Ishikawa (cell line): ENCODE results near the gene GIMD1.

Source experiments
- CEBPB ChIP-seq: IDR thresholded peaks from 2 replicates; pipeline ENCODE4 v1.6.1; 2012
- CREB1 ChIP-seq: IDR thresholded peaks from 2 replicates; pipeline ENCODE4 v1.6.1; 2012; ENCODE audit warnings: low read depth
- EGR1 ChIP-seq: IDR thresholded peaks from 2 replicates; pipeline ENCODE4 v1.6.1; 2012
- EP300 ChIP-seq: IDR thresholded peaks from 2 replicates; pipeline ENCODE4 v1.6.1; 2012; ENCODE audit warnings: borderline replicate concordance
- FOXM1 ChIP-seq: IDR thresholded peaks from 2 replicates; pipeline ENCODE4 v1.6.1; 2012; ENCODE audit warnings: low read depth, borderline replicate concordance
- NFIC ChIP-seq: IDR thresholded peaks from 2 replicates; pipeline ENCODE4 v1.6.1; 2012
- RAD21 ChIP-seq: IDR thresholded peaks from 2 replicates; pipeline ENCODE4 v1.6.1; 2012; ENCODE audit warnings: low read depth
- REST ChIP-seq: IDR thresholded peaks from 2 replicates; pipeline ENCODE4 v1.6.1; 2012; ENCODE audit warnings: low read depth, mild to moderate bottlenecking
- TAF1 ChIP-seq: IDR thresholded peaks from 2 replicates; pipeline ENCODE4 v1.6.1; 2012; ENCODE audit warnings: low read depth, mild to moderate bottlenecking
- TCF12 ChIP-seq: IDR thresholded peaks from 2 replicates; pipeline ENCODE4 v1.6.1; 2012; ENCODE audit warnings: low read depth
- TEAD4 ChIP-seq: IDR thresholded peaks from 2 replicates; pipeline ENCODE4 v1.6.1; 2012
- YY1 ChIP-seq: IDR thresholded peaks from 2 replicates; pipeline ENCODE4 v1.6.1; 2012; ENCODE audit warnings: low read depth
- ZBTB7A ChIP-seq: IDR thresholded peaks from 2 replicates; pipeline ENCODE4 v1.6.1; 2012; ENCODE audit warnings: low read depth
- TF ChIP-seq, protein P1 (sequence below): IDR thresholded peaks from 2 replicates; pipeline ENCODE4 v1.6.1; 2012
- TF ChIP-seq, protein P2 (sequence below): IDR thresholded peaks from 2 replicates; pipeline ENCODE4 v1.6.1; 2012

GIMD1 gene

DNA sequence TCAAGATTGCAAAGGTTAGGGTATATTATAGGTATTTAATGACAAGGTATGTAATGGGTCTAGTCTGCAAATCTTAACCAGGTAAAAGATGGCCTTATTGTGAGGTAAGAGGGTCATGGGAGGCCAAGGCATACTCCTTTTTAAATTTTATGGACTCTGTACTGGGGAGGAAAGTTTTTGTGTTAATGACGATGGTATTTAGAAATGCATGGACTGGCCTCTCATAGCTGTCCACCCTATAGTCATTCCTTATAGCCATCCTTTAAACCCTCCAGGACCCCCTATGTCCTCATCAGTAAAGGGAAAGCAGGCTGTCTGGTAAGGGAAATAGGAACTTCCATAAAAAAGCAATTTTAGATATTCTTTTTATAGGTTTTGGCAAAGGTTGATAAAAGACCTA lies 50.8 kb downstream of the GIMD1 start:
- TF ChIP-seq, protein P1, sequence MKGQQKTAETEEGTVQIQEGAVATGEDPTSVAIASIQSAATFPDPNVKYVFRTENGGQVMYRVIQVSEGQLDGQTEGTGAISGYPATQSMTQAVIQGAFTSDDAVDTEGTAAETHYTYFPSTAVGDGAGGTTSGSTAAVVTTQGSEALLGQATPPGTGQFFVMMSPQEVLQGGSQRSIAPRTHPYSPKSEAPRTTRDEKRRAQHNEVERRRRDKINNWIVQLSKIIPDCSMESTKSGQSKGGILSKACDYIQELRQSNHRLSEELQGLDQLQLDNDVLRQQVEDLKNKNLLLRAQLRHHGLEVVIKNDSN: no peak
- TF ChIP-seq TEAD4 (no peak), CEBPB (no peak), ZBTB7A (no peak), TAF1 (no peak), NFIC (no peak), EGR1 (no peak), CREB1 (no peak), YY1 (no peak), RAD21 (no peak), TCF12 (no peak), FOXM1 (no peak), EP300 (no peak), REST (no peak)
- TF ChIP-seq, protein P2, sequence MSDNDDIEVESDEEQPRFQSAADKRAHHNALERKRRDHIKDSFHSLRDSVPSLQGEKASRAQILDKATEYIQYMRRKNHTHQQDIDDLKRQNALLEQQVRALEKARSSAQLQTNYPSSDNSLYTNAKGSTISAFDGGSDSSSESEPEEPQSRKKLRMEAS: no peak

DNA sequence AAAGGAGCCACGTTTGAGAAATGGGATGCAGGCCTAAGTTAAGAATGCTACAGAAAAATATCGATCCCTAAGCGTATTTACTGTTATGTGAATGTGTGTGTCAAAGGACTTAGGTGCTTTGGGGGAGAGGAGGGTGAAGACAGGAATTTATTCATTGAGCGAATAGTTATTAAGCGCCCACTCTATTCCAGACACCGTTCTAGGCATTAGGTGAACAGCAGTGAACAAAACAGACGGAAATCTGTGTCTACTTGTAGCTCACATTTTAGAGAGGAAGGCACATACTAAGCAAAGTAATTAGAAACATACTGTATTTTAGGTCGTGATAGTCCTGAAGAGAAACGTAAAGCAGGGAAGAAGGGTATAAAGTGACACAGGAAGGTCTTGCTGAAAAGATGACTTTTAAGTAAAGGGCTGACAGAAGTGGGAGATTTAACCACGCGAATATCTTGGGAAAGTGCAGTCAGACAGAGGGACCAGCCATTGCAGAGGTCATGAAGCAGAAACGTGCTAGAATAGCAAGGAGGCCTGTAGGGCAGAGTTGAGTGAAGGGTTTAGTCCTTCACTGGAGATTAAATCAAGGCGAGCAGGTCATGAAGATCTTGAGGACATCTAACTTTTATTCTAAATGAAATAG lies 51.7 kb downstream of the GIMD1 start:
- TF ChIP-seq TCF12: no peak
- no peak for TF ChIP-seq FOXM1
- no peak for TF ChIP-seq NFIC
- TF ChIP-seq CREB1: no peak
- TF ChIP-seq ZBTB7A: no peak
- TF ChIP-seq TEAD4: no peak
- TF ChIP-seq, protein P2: no peak
- TF ChIP-seq REST: no peak
- no peak for TF ChIP-seq CEBPB
- no peak for TF ChIP-seq EGR1
- TF ChIP-seq, protein P1: no peak
- TF ChIP-seq RAD21: no peak
- TF ChIP-seq TAF1: no peak
- no peak for TF ChIP-seq EP300
- TF ChIP-seq YY1: no peak

GRCh38 chr4:106315968-106316772 lies 52.4 kb downstream of the GIMD1 start, which contains the start of the genes AIMP1 and TBCK:
Gene AIMP1, plus strand, starts transcription at chr4:106316550. Its CDS starts 8,460 bp downstream, at chr4:106325010.
Gene TBCK, minus strand, starts transcription at chr4:106316209. Its CDS starts 7,249 bp downstream, at chr4:106308960.
- no peak for TF ChIP-seq TEAD4
- TF ChIP-seq, protein P2: peak; percentile 63
- TF ChIP-seq EP300: peak; percentile 10; the same call in 1 of the 2 replicates
- TF ChIP-seq FOXM1: no peak
- peak; percentile 86 for TF ChIP-seq CREB1
- TF ChIP-seq, protein P1: no peak
- no peak for TF ChIP-seq NFIC
- TF ChIP-seq EGR1: no peak
- no peak for TF ChIP-seq YY1
- no peak for TF ChIP-seq REST
- no peak for TF ChIP-seq ZBTB7A
- no peak for TF ChIP-seq RAD21
- TF ChIP-seq TCF12: no peak; the same call in 1 of the 2 replicates
